GM12878 (cell line): ENCODE data around the gene FKBP6. TPM values are rescaled to one million over a fixed set of nuclear protein-coding genes. Genes with fewer than 3 reads are reported as not detected.

Source experiments
- ATAC-seq: fragments of 200-7000 bp; cut with Tn5 transposase; 3 replicates; pipeline ENCODE4 v1.9.1; 2020; ENCODE audit warnings: mild to moderate bottlenecking, moderate library complexity
- BruUV-seq: library from RNA; stranded (reverse); fragments of 400-500 nt; replicated peaks from 2 replicates; lab custom pipeline; 2021; lab: Mats Ljungman, UMichigan
- CTCF ChIA-PET: fragments of 300-600 bp; sonication (Branson Sonifier 250); formaldehyde crosslinking; extraction: SDS; loops from one replicate; lab custom pipeline; 2021; ENCODE audit warnings: inconsistent platforms; lab: Yijun Ruan, JAX
- POLR2A ChIA-PET: fragments of 350-600 bp; formaldehyde crosslinking; extraction: SDS; loops from one replicate; lab custom pipeline; 2021; ENCODE audit warnings: inconsistent platforms; lab: Charles Lee
- RAD21 ChIA-PET: fragments of 300-600 bp; sonication (Branson Sonifier 250); formaldehyde crosslinking; loops from one replicate; lab custom pipeline; 2023; ENCODE audit warnings: antibody characterized with exemption; ENCODE audit not compliant: unreplicated experiment; lab: Charles Lee
- SMC1A ChIA-PET: fragments of 300-600 bp; sonication (Branson Sonifier 250); formaldehyde crosslinking; loops from one replicate; lab custom pipeline; 2023; ENCODE audit not compliant: unreplicated experiment, uncharacterized antibody; lab: Charles Lee
- DNase-seq: peaks from one replicate; pipeline ENCODE4 v3.0.0-alpha.2; 2011; ENCODE audit warnings: low read depth, low spot score
- FAIRE-seq: peaks from 3 replicates; lab custom pipeline; 2011; peaks lifted over from hg19 to GRCh38; lab: Jason Lieb, UNC
- H2AFZ ChIP-seq: 2 replicates; pipeline ENCODE4 v1.6.0; 2011; ENCODE audit warnings: low read depth, low read length, control low read depth; ENCODE audit not compliant: control insufficient read depth
- H3K27ac ChIP-seq: 2 replicates; pipeline ENCODE4 v1.5.1; 2011; ENCODE audit warnings: control low read depth; ENCODE audit not compliant: control insufficient read depth, insufficient read depth
- H3K27me3 ChIP-seq, 2 experiments: replicated peaks in 1 of 2; 2 replicates each; pipeline versions ENCODE4 v1.6.0 to v1.6.1; 2011; ENCODE audit warnings: low read length in 1 of 2; ENCODE audit not compliant: control insufficient read depth in 2 of 2, insufficient read depth in 2 of 2
- H3K36me3 ChIP-seq, 2 experiments: 2 replicates each; pipeline ENCODE4 v1.5.1; 2011; ENCODE audit warnings: low read length in 1 of 2; ENCODE audit not compliant: control insufficient read depth in 2 of 2, insufficient read depth in 2 of 2
- H3K4me1 ChIP-seq: 2 replicates; pipeline ENCODE4 v1.6.1; 2011; ENCODE audit warnings: mild to moderate bottlenecking, low read length, moderate library complexity, mixed read lengths; ENCODE audit not compliant: control insufficient read depth, insufficient read depth
- H3K4me2 ChIP-seq: 2 replicates; pipeline ENCODE4 v1.6.0; 2011; ENCODE audit warnings: control low read depth; ENCODE audit not compliant: control insufficient read depth, insufficient read depth
- H3K4me3 ChIP-seq: fragments of 200-600 bp; sonication (generic); 2 replicates; pipeline ENCODE4 v1.5.1; 2016
- H3K79me2 ChIP-seq: 2 replicates; pipeline ENCODE4 v1.6.0; 2011; ENCODE audit warnings: low read length; ENCODE audit not compliant: control insufficient read depth, insufficient read depth
- H3K9ac ChIP-seq: 2 replicates; pipeline ENCODE4 v1.8.0; 2011; ENCODE audit warnings: low read length, control low read depth, mixed read lengths; ENCODE audit not compliant: control insufficient read depth, insufficient read depth
- H3K9me3 ChIP-seq: replicated peaks from 3 replicates; pipeline ENCODE4 v1.5.1; 2011; ENCODE audit warnings: mild to moderate bottlenecking, low read length; ENCODE audit not compliant: control insufficient read depth, insufficient read depth
- H4K20me1 ChIP-seq: 2 replicates; pipeline ENCODE4 v1.6.0; 2011; ENCODE audit not compliant: control insufficient read depth, insufficient read depth
- CHD4 ChIP-seq: fragments of 200-600 bp; sonication (generic); IDR thresholded peaks from 2 replicates; pipeline ENCODE4 v1.6.1; 2016; ENCODE audit warnings: mild to moderate bottlenecking
- CREB1 ChIP-seq: IDR thresholded peaks from 2 replicates; pipeline ENCODE4 v1.6.1; 2012; ENCODE audit warnings: low read depth, mild to moderate bottlenecking, inconsistent platforms
- FOXK2 ChIP-seq: fragments of 450-650 bp; IDR thresholded peaks from 2 replicates; pipeline ENCODE4 v1.6.1; 2017; ENCODE audit warnings: mild to moderate bottlenecking, moderate library complexity
- GATAD2B ChIP-seq: fragments of 450-650 bp; conservative IDR thresholded peaks from 2 replicates; pipeline ENCODE4 v1.6.1; 2017; ENCODE audit warnings: low read depth, mild to moderate bottlenecking, moderate library complexity
- HDGF ChIP-seq: fragments of 450-650 bp; IDR thresholded peaks from 2 replicates; pipeline ENCODE4 v1.6.1; 2016; ENCODE audit warnings: antibody characterized with exemption
- HSF1 ChIP-seq: fragments of 150-350 bp; IDR thresholded peaks from 2 replicates; pipeline ENCODE4 v1.6.1; 2014; ENCODE audit warnings: mild to moderate bottlenecking, low read depth, low read length
- KDM1A ChIP-seq: fragments of 200-600 bp; sonication (generic); IDR thresholded peaks from 2 replicates; pipeline ENCODE4 v1.6.1; 2016; ENCODE audit warnings: borderline replicate concordance
- NFYB ChIP-seq: IDR thresholded peaks from 2 replicates; pipeline ENCODE4 v1.6.1; 2011; ENCODE audit warnings: low read depth, mild to moderate bottlenecking, low read length, improper control_type of control experiment, moderate library complexity; ENCODE audit not compliant: insufficient read depth
- PML ChIP-seq: IDR thresholded peaks from 2 replicates; pipeline ENCODE4 v1.6.1; 2012; ENCODE audit warnings: low read length, inconsistent platforms
- ZBED1 ChIP-seq: IDR thresholded peaks from 2 replicates; pipeline ENCODE4 v1.6.1; 2016; ENCODE audit warnings: borderline replicate concordance
- ZNF622 ChIP-seq: fragments of 450-650 bp; IDR thresholded peaks from 2 replicates; pipeline ENCODE4 v1.6.1; 2017; ENCODE audit warnings: mild to moderate bottlenecking, inconsistent platforms
- WGBS: methylation state at CpG from one replicate; pipeline ENCODE4 v1.1.6; 2016; ENCODE audit warnings: low lambda C conversion rate; ENCODE audit not compliant: insufficient replicate concordance, insufficient coverage; ENCODE audit errors: missing lambda C conversion rate; 5-methylcytosine and 5-hydroxymethylcytosine counted together
- in situ Hi-C: fragments of 300-500 bp; cut with MboI; formaldehyde crosslinking; loops from 9 replicates; pipeline ENCODE4 v1.14.3; 2018; ENCODE audit warnings: mixed read lengths
- intact Hi-C: fragments of 100-400 bp; cut with micrococcal nuclease; formaldehyde crosslinking; loops from one replicate; pipeline ENCODE4 v1.14.2; 2022; ENCODE audit not compliant: unreplicated experiment
- polyA plus RNA-seq, 11 experiments: library from polyadenylated mRNA; depleted of rRNA in 4 of 11; unstranded in 6 of 11; stranded (reverse) in 5 of 11; fragments of >200 nt; fragmentation: Nextera tagmentation in 4 of 11; fragmentation: Illumina TruSeq in 1 of 11; extraction: Ambion mirVana in 4 of 11; extraction: Trizol in 1 of 11; gene quantifications; 1 replicate in 1 of 11; 2 replicates in 10 of 11; pipeline versions ENCODE4 v1.2.1 to v1.2.3, GENCODE V29; 2011 to 2016; ENCODE audit warnings: inconsistent platforms in 2 of 11, missing spikeins in 2 of 11, low read depth in 1 of 11
- total RNA-seq, 4 experiments: library from RNA; depleted of rRNA in 3 of 4; stranded (reverse); fragments of >200 nt in 3 of 4; fragmentation: Illumina TruSeq in 1 of 4; extraction: Trizol in 1 of 4; gene quantifications; 2 replicates each; pipeline versions ENCODE4 v1.2.1 to v1.2.3, GENCODE V29; 2013 to 2021

Gene FKBP6
- total and polyA plus RNA-seq, 10 of the 15 experiments (the other 5 are each of a cell fraction or from before 2014, with no cell fraction given): not detected

GRCh38 chr7:73303546-73303945, 24.4 kb upstream of the FKBP6 start:
- H3K4me3 ChIP-seq: no peak overlapping the region
- H3K79me2 ChIP-seq: peaks cover 17% of the 10 kb centered on the region
- no peak for DNase-seq
- no peaks in the 10 kb centered on the region for H3K9me3 ChIP-seq
- peaks cover 9 to 10% of the 10 kb centered on the region in 2 experiments; a peak in 3 of 4 replicates for H3K36me3 ChIP-seq
- no peak overlapping the region for H2AFZ ChIP-seq
- ATAC-seq: no peak
- ChIA-PET SMC1A (no interaction called here), CTCF (no interaction called here), RAD21 (no interaction called here), POLR2A (no interaction called here)
- in situ Hi-C loops: no loop called here
- FAIRE-seq: no peak
- 83% methylated on average over 22 of the region's 26 CpGs for WGBS
- no TSS peak for BruUV-seq
- no peaks in the 10 kb centered on the region for H3K27me3 ChIP-seq
- no peak overlapping the region for H3K9ac ChIP-seq
- TF ChIP-seq HDGF: no peak
- no peak for TF ChIP-seq FOXK2
- no peak for TF ChIP-seq PML
- TF ChIP-seq ZBED1: no peak
- no peak for TF ChIP-seq CHD4
- no peak for TF ChIP-seq NFYB
- TF ChIP-seq ZNF622: no peak
- no peak for TF ChIP-seq HSF1
- TF ChIP-seq GATAD2B: no peak
- no peak for TF ChIP-seq CREB1
- TF ChIP-seq KDM1A: no peak
- intact Hi-C loops: no loop called here
- no peak overlapping the region for H3K4me2 ChIP-seq
- no peak overlapping the region for H3K27ac ChIP-seq
- no peaks in the 10 kb centered on the region for H4K20me1 ChIP-seq
- no peaks in the 10 kb centered on the region; the same call in 1 of the 2 replicates for H3K4me1 ChIP-seq
